Activated CD4-positive, alpha-beta T cell treated with anti-CD3 and anti-CD28 coated beads, Interleukin-2, amount 50 U/mL, for 1 hour (primary cell): ENCODE measurements around the gene CD69.
"Not testable (repeated sequence)": the region's sequence is repeated elsewhere in the genome, so short reads cannot be mapped to it uniquely, and the experiment has no call there.

Experiments used
- DNase-seq: peaks from one replicate; pipeline ENCODE4 v3.0.0-alpha.2; 2020

CD69 gene

DNA sequence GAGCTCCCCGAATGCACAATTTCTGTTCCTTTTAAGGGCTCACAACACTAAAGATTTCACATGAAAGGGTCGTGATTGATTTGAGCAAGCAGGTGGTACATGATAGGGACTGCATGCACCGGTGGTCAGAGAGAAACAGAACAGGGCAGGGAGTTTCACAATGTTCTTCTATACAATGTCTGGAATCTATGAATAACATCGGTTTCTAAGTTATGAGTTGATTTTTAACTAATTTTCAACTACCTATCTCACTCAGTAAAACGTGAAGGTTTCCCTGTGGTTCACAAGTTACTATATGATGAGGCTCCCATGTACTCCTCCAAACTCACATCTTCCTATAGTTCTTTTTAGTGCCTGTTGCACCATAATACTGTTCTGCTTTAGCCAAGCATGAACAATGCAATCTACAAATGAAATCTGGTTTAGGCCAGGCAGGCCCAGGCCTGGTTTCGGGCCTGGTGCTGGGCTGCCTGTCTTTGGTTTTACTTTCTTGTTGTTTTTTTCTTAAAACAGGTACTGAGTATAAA, 47.6 kb downstream of the CD69 start:
- not testable (repeated sequence) for DNase-seq

DNA sequence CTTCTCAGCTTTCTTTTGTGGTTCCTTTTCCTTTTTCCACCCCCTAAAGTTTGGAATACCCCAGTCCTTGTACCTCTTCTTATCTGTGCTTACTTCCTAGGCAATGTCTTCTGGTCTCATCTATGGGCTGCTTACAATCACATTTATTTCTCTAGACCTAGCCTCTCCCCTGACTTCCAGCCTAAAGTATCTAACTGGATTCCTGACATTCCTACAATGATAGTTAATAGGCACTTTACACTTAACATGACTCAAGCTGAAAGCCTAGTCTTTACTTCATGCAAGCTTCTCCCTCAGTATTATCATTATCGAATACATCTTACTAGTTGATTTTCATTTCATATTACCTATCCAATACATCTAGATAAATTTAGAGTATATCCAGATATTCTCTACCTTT, 49.0 kb downstream of the CD69 start:
- no peak for DNase-seq

DNA sequence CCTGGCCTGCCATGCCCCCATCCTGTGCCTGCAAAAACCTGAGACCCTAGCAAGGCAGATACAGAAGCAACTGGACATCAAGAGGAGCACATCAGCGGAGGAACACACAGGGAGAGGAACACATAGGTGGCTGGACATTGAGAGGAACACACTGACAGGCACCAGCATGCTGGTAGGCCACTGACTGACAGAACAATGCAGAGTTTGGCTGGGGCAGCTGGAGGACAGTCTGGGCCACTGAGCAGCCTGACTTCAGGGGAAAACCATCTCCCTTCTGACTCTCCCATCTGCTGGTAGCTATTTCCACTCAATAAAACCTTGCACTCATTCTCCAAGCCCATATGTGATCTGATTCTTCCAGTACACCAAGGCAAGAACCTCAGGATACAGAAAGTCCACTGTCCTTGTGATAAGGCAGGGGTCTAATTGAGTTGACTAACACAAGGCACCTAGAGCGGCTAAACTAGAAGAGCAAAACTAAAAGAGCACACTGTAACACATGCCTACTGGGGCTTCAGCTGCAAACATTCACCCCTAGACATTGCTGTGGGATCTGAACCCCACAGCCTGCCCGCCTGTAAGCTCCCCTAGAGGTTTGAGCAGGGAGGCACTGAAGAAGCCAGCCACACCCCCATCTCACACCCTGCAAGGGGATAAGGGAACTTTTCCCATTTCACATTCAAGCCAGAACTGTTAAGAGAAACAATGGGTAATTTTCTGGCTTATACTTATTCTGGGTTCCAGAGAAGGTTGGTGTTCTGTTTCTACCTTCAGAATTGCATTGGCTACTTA, 49.9 kb downstream of the CD69 start:
- DNase-seq: no peak

DNA sequence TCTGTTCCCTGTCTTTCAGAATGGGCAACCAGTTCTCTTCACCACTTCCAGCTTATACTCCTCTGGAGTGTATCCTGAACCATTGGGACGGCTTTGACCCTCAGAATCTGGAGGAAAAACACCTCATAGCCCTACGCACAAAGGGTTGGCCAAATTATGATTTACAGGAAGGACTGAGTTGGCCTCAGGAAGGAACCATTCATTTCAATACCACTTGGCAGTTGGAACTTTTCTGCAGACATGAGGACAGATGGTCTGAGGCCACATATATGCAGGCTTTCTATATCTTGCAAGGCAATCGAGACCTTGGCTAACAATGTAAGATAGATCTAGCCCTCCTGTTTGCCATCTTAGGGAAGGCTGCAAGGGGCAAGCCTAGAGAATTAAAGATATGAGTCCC, 51.8 kb downstream of the CD69 start:
- DNase-seq: no peak

DNA sequence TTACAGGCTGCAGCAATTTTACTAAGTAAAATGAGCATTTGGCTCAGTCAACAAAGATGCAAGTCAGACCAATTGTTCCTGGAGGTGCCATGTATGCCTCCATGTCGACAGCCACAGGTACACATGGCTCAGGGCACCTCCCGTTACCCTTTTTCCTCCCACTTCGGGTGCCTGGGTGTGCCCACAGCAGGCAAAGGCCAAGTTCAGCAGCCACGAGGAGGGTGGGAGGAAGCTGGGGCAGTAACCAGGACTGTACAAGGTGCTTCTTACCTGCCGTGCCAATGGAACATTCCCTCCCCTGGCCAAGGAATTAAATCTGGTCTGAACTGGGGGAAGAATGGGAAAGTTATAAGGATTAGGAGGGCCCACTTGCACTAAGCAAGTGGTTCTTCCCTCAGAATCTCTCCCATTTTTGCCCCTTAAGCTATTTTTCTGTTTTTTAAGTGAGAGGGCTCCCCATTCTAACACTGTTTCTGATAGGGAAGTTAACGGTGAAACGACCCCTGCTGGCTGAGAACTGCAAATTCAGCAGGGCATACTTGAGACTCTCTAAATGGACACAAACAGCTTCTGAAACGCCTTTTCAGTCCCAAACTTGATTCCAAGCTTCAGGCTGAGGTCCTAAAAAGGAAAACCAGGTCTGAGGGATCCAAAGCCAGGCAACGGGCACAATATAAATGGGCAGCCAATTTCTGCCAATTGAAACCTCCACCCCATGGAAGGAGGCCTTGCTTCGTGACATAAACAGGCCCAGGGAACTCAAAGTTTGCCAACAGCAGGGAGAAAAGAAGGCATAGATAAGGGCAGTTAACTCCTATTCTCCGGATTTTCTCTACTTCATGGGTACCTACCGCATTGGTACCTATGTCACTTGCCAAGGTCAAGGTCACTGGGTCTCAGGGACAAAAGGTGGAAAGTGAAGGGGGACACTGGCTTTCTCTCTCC, 52.6 kb downstream of the CD69 start:
- DNase-seq: peak; percentile 65

DNA sequence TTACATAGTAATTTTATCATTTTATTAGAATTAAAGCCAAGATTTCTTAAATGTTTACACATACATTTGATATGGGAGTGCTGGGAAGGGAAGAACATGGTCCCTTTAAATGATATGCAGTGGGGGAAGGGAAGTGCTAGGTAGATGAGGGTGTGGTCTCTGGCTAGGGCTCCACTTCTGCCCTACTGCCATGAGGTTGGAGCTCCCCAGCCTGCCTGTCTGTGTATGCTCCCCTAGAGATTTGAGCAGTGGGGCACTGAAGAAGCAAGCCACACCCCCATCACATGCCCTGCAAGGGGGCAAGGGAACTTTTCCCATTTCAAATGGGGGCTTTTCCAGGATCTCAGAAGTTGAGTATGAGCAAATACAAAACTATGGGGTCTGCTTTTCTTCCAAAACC, 53.3 kb downstream of the CD69 start:
- DNase-seq: no peak

DNA sequence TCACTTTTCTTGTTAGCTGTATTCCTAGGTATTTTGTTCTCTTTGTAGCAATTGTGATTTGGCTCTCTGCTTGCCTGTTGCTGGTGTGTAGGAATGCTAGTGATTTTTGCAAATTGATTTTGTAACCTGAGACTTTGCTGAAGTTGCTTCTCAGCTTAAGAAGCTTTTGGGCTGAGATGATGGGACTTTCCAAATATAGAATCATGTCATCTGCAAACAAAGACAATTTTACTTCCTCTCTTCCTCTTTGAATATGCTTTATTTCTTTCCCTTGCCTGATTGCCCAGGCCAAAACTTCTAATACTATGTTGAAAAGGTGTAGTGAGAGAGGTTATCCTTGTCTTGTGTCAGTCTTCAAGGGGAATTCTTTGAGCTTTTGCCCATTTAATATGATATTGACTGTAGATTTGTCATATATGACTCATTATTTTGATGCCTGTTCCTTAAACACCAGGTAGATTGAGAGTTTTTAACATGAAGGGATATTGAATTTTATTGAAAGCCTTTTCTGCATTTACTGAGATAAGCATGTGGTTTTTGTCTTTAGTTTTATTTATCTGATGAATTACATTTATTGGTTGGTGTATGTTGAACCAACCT, 54.5 kb downstream of the CD69 start:
- DNase-seq: no peak

DNA sequence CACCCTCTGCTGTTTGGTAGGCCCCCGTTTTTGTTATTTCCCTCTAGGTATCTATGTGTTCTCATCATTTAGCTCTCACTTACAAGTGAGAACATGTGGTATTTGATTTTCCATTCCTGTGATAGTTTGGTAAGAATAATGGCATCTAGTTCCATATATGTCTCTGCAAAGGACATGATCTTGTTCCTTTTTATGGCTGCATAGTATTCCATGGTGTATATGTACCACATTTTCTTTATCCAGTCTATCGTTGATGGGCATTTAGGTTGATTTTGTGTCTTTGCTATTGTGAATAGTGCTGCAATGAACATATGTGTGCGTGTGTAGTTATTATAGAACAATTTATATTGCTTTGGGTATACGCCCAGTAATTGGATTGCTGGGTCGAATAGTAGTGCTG, 56.1 kb downstream of the CD69 start:
- not testable (repeated sequence) for DNase-seq
